Stimulated activated CD4-positive, alpha-beta T cell treated with anti-CD3 and anti-CD28 coated beads, TNF-alpha, amount 100 ng/mL, for 48 hours (primary cell): ENCODE data around the gene DAGLB.
"Not testable (repeated sequence)": the region's sequence is repeated elsewhere in the genome, so short reads cannot be mapped to it uniquely, and the experiment has no call there.

Experiments used
- DNase-seq, 3 donors: peaks; one replicate each; pipeline ENCODE4 v3.0.0-alpha.2; 2020; ENCODE audit warnings: low read depth in 3 of 3

Gene DAGLB

DNA sequence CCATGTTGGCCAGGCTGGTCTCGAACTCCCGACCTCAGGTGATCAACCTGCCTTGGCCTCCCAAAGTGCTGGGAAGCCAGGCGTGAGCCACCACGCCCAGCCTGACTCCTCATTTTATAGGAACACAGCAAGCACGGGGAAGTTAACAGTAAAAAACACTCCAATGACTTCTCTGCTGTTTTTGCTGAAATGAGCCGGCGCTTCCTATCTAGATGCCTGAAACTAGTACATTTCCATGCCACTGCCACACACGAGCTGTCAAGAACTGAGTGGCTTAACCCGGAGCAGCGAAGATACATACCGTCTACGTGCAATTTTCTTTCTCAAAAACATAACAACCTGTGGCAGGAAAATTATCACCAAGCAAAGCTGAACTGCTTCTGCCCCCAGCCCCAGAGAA is 16.8 kb downstream of the DAGLB start:
- DNase-seq, result no peak

DNA sequence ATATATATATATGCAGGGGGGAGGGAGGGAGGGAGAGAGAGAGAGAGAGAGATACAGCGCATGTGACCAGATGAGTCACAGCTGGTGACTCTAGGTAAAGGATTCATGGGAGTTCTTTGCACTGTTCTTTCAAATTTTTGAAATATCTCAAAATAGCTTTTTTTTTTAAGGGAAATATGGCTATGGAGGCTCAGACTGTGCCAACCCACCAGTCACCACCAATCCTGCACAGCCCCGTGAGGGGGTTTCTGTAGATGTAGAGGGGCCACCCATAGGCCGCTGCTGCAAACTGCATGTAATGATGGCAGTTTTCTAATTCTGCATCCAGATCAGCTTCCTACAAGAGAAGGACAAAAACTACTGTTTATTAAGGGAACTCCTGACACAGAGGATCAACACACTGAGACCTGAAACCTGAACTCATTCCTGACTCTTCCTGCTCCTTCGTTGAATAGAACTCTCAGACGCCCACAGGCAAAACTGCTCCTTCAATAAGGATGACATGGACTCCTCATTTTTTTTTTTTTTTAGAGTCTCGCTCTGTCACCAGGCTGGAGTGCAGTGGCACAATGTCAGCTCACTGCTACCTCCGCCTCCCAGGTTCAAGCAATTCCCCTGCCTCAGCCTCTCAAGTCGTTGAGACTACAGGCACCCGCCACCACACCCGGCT is 17.3 kb downstream of the DAGLB start:
- DNase-seq, result no peak

DNA sequence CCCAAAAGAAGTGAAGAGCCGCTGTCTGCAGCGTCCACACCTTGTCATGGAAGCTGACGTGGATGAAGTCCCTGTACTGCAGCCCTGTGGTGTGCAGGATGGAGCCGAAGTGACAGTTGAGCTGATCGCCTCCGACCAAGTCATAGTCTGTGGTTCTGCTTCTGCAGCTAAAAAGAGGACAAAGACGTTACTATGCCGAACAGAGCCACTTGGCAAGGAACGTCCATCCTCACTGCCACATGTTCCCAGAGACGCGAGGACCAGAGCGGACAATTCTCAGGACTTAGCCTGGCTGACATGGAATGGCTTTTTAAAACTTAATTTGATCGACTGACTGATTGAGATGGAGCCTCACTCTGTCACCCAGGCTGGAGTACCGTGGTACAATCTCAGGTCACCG is 21.8 kb downstream of the DAGLB start:
- no peak for DNase-seq

DNA sequence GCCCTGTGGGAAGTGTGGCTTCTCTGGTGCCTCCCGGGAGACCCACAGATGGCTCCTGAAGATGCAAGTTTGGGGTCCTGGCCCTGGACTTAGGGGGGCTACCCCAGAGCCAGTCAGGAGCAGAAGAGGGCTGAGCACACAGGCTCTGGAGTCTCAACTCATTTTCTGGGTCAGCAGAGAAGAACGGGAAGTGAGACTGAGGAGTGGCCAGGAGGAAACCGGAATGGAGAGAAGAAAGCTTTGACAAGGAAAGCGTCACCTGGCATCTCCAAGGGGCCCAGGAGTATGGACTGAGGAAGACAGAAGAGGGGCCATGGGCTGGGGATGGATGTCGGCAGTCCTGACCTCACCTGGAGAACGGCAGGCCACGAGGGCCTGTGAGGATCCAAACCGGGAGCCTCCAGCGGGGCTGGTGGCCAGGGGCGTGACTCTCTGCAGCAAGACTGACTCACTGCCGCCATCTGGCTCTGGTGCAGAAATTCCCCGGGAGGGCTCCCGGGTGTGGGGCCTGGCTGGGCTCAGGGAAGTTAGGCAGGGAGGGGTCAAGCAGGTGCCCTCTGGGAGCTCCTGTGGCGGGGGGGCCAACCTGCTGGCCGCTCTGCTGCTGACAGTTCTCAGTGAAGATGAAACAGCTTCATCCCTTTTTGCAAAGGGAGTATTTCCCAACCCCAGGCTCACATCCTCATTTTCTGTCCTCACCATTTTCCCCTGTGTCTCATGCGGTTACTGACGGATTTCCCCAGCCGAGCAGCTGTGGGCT is 23.6 kb downstream of the DAGLB start:
- DNase-seq, result no peak

DNA sequence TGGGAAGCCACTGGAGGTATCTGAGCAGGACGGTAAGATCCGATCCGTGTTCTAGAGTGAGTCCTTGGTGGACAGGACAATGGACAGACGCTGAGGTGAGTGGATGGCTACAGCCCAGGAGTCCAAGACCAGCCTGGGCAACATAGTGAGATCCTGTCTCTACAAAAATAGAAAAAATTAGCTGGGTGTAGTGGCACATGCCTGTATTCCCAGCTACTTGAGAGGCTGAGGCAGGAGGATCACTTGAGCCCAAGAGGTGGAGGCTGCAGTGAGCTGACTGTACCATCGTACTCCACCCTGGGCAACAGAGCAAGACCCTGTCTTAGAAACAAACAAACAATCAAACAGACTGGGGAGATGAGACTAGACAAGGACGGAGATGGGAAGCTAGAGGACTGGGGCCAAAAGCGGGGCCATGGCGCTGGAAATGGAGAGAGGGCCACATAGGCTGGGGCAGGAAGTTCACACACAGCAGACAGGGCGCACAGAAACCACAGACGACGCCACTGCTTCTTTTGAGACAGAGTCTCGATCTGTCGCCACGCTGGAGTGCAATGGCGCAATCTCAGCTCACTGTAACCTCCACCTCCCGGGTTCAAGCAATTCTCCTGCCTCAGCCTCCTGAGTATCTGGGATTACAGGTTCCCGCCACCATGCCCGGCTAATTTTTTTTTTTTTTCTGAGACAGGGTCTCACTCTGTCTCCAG is 24.7 kb downstream of the DAGLB start:
- no peak for DNase-seq

DNA sequence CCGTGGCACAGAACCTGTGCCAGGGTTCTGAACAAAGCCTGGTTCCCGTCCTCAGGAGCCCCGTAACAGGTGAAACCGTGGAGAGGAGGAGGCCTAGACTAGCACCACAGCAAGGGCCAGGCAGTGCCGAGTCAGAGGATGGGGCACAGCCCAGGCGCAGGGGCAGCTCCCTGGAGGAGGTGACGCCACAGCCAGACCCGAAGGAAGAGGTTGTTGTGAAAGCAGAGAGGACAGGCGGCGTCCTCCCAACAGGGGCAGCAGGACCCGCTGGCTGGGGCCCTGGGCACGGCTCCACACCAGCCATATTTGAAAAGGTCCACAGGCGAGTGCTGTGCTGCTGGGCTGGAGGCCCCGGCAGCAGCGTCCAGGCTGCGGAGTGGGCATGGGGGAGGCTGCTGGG is 25.7 kb downstream of the DAGLB start:
- no peak for DNase-seq

DNA sequence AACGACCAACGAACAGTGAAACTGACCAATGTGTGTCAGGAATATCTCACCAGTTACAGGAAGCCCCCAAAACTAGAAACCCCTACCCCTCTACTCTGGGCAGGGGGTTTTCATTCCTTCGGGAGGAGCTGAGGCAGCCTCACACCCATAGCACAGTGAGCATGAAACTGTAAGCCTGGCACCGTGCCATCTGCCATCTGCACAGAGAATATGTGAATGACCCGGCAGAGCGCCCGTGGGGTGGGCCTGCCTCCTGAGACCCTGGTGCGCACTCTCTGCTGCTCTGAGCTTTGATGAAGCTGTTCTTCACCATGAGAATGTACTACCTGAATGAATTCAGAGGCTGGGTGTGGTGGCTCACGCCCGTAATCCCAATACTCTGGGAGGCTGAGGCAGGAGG is 27.1 kb downstream of the DAGLB start:
- DNase-seq, result no peak

DNA sequence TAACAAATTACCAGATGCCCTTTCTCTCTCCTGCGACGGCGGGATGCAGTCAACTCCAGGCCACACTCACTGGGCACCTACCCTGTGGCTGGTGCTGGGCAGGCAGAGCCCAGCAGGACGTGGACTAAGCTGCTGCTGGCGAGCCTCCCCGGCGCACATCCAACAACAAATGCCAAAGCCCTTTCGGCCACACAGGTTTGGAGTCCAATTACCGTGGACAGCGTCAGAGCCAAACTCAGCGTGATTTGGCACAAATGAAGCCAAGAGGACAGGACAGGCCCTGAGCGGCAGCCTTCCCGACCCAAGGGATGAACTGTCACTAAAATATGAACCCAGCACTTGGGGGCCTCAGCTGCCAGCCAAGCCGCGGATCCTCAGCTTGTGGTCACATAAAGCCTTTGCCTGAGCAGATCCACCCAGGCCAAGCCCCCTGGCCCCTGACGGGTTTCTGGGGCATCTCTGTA is 28.4 kb downstream of the DAGLB start:
- no peak for DNase-seq

DNA sequence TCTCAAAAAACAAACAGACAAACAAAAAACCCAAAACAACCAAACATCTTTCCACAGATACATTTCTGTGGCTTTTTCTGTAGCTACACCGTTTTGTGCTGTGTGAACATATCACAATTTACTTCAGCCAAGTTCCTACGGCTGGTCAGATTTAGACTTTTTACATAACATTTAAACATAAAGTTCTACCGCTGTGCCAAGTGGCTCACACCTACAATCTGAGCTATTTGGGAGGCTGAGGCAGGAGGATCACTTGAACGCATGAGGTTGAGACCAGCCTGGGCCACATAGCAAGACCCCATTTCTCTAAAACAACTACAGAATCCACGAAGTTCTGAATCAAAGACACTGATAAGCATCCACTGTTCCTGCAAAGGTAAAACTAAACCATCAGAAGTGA is 30.3 kb downstream of the DAGLB start:
- DNase-seq, result no peak

DNA sequence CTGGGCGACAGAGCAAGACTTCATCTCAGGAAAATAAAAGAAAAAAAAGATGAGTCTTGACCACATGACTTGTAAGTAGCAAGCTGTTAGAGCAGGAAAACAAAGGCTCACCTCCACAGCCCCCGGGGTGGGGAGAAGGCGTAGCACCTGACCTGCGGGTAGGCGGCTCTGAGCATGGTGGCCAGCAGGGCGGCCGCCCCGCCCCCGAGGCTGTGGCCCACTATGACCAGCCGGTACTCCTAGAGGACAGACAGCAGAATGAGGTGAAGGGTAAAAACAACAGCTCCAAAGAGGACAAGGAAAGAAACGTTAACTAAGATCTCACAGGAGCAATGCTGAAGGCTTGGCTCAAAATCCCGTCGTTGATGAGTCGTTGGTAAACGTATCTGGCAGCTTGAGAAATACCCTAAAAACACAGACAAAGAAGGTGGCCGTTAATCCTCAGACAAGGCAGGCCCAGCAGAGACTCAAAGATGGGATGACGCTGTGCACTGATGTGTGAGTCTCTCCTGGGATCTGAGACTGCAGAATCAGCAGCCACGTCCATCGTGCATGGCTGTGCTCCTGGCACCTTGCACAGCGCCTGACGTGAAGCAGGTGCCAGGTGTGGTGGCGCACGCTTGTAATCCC is 31.1 kb downstream of the DAGLB start:
- no peak for DNase-seq

DNA sequence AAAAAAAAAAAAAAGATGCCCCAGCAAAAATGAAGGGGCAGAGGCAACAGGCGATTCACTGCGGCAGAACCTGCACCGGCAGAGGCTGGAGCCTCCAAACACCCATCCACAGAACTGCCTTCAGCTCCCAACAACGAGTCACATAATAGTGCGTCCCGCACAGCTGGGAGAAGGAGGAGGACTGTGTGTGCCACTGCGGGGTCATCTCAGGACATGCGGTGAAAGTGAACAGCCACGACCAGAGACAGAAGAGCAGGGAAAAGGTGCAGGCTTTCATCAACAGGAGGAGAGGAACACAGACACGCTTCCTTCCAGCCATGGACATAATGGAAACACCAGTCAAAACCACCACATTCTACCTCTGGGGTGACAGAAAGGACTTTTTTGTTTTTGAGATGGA is 34.1 kb downstream of the DAGLB start:
- DNase-seq, result no peak

DNA sequence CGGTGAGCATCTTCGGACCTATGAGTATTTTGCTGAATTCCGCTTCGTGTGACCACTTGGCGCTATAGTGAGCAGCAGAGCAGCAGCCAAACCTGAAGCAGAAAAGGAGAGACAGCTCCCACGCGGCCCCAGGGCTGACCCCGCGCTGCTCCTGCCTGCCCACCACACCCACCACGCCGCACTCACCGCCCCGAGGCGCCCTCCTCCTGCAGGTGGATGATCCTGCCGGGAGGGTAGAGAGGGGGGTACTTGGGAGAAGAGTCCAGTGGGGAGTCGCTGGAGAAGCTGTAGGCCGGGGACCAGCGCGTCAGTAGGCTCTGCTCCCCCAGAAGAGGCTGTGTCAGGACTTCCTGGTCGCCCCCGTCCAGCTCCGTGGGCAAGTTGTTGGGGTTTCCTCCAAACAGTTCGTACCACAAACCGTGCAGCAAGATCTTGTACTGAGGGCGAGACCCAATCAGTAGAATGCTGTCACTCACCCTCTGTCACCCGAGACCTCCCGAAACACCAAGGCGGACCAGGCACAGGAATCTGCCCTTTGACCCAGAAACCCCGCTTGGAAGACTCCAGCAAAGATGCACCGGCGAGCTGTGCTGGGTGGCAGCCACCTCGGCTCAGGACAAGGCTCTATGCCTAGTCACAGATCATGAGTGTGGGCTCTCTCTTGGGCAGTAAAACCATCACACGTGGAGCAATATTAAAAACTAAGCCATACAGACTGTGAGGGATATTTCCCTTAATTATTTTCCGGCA is 37.6 kb downstream of the DAGLB start:
- DNase-seq, result no peak

DNA sequence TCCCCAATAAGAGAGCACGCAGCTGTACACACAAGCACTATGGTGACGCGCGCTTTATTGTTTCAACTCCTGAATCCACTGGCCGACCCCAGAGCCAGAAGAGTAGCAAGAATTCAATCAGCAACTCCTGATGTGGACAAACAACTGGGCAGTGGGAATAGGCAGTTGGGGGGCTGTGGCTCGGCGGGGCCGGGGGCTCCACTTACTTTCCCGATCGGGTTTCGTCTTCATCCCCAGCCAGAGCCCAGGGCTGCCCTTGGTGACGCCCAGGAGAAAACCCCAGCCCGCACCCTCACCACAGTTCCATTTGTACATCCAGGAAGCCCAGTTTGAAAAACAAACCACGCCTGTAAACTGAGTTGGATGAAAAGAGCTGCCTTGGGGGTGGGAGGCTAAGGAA is 38.7 kb downstream of the DAGLB start:
- DNase-seq, result no peak

DNA sequence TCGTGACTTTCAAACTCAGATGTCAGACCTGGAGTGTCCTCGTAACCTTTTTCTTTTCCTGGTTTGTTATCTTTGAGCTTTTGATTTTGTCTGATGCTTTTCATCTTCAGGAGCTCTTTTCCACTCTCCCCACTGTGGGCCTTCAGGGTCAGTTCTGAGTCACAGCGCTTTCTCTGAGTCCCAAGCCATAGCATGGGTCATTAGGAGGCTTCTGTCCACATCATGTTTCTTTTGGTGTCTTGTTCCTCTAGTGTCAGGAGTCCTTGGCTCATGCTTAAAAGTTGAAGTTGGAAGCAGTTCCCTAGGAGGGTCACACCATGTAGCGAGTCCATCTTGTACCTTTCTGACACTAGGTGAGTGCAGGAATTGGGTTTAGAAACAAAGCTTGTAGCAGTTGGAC is 40.3 kb downstream of the DAGLB start:
- no peak for DNase-seq

DNA sequence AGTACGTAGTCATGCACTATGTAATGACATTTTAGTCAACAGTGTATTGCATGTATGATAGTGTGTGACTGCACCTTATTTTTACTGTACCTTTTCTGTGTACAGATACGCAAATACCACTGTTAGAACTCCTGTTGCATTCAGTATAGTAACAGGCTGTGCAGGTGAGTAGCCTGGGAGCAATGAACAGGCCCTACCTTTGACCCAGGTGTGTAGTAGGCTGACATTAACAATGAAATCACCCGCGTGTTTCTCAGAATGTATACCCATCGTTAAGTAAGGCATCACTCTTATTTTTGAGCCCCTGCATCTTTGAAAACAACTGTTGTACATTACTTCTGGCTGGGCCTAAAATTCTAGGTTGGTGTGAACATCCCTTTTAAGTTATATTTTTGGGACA is 41.6 kb downstream of the DAGLB start:
- no peak for DNase-seq

DNA sequence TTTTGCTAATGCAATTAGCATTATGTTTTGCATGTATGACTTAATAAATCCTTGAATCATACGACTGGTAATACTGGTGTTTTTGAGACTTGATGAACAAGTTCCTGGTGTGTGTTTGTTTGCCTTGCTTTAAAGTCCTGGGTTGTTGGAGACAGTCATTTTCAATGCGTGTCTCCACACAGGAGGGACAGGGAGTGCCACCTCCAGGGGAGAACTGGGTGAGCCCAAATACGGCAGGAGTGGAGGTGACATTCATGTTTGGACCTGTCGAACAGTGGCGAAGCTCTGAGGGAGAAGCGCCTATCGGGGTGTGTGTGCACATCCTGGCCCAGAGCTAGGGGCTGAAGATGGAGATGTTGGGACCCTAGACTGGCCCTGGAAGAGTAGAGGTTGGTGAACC is 43.8 kb downstream of the DAGLB start:
- no peak for DNase-seq

DNA sequence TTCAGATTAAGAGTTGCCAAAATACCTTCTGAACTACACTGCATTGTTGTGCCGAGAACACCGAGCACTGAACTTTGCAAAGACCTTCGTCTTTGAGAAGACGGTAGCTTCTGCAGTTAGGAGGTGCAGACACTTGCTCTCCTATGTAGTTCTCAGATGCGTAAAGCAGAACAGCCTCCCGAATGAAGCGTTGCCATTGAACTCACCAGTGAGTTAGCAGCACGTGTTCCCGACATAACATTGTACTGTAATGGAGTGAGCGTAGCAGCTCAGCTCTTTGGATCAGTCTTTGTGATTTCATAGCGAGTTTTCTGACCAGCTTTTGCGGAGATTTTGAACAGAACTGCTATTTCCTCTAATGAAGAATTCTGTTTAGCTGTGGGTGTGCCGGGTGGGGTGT is 45.0 kb downstream of the DAGLB start:
- DNase-seq, result no peak

DNA sequence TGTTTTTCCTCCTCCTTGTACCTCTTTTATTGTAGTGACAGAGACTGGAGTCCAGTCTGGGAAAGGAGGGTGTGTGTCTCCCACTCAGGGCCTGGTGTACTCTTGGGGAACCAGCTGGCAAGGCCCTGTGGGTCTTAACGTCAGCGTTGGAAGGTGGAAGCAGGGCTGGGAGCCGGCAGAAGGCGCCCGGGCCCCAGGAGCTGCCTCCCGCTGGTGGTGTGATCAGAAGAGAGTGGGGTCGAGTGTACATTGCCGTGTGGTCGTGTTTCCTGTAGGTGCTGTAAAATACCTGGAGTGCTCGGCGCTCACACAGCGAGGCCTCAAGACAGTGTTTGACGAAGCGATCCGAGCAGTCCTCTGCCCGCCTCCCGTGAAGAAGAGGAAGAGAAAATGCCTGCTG is 45.7 kb downstream of the DAGLB start:
- DNase-seq, result no peak

DNA sequence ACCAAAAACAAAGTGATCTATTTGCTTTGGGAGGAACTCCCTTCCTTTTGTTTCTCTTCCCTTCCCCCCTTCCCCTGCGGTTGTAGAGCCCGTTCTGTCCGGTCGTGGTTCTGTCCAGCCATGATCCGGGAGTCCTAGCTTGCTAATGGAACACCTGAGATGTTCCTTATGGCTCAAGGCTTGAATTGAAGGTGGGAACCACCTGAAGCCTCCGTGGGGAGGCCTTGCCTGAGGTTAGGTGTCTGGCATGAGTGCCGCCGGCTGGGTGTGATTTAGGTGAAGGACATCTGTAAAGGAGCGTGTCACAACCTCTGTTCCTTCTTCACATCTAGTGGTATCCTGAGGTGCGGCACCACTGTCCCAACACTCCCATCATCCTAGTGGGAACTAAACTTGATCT is 46.2 kb downstream of the DAGLB start:
- DNase-seq, result no peak

DNA sequence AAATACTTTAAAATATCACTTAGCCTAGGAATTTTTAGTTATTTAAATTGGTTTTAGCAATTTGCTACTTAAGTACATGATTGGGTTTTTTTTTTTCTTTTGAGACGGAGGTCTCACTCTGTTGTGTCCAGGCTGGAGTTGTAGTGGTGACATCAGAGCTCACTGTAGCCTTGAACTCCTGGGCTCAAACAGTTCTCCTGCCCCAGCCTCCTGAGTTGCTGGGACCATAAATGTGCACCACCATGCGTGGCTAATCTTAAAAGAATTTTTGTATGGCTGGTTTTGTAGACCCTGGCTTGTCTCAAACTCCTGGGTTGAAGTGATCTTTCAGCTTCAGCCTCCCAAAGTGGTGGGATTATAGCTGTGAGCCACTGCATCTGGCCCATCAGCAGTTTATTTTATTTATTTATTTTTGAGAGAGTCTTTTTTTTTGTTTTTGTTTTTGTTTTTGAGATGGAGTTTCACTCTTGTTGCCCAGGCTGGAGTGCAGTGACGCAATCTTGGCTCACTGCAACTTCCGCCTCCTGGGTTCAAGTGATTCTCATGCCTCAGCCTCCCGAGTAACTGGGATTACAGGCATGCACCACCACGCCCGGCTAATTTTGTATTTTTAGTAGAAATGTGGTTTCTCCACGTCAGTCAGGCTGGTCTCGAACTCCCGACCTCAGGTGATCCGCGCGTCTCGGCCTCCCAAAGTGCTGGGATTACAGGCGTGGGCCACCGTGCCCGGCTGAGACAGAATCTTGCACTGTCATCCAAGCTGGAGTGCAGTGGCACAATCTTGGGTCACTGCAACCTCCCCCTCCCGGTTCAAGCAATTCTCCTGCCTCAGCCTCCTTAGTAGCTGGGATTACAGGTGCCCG is 47.3 kb downstream of the DAGLB start:
- DNase-seq, result not testable (repeated sequence)

DNA sequence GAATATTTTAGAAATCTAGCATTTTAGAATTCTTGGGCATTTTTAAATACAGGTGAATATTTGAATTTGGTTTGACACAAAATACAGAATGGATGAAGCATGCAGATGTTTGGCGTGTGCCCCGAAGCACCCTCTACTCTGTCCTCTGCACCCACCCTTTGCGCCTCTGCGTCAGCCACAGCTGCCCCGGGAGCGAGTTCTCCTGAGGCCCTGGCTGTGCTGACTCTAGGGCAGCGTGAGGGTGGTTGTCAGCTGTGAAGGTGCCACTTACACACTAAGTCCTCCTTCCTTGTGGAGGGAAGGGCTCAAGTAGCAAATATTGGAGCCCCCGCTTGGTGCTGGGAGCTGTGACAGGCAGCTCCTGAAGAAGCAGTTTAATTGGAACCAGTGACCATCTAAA is 48.4 kb downstream of the DAGLB start:
- no peak for DNase-seq
